GM23338 (cell line): Measurements from ENCODE around the gene BEND2. TPM values are rescaled to one million over a fixed set of nuclear protein-coding genes. Genes with fewer than 3 reads are reported as not detected.

Experiments
- ATAC-seq: fragments of 200-7000 bp; cut with Tn5 transposase; 3 replicates; pipeline ENCODE4 v1.9.1; 2020
- DNase-seq: peaks from one replicate; pipeline ENCODE4 v3.0.0-alpha.2; 2015; ENCODE audit warnings: low spot score
- H2AFZ ChIP-seq: fragments of 200-600 bp; sonication (generic); 2 replicates; pipeline ENCODE4 v1.8.0; 2016; ENCODE audit warnings: antibody characterized with exemption, mild to moderate bottlenecking, moderate library complexity
- H3F3A ChIP-seq: fragments of 200-600 bp; sonication (generic); replicated peaks from 2 replicates; pipeline ENCODE4 v1.8.0; 2017; ENCODE audit warnings: antibody characterized with exemption, mixed run types, low read depth
- H3K27ac ChIP-seq: fragments of 200-600 bp; sonication (generic); 2 replicates; pipeline ENCODE4 v1.6.1; 2016; ENCODE audit warnings: low read depth
- H3K27me3 ChIP-seq: fragments of 200-600 bp; sonication (generic); 2 replicates; pipeline ENCODE4 v1.8.0; 2016; ENCODE audit warnings: mild to moderate bottlenecking, mixed run types, moderate library complexity; ENCODE audit not compliant: insufficient read depth
- H3K36me3 ChIP-seq: fragments of 200-600 bp; sonication (generic); 2 replicates; pipeline ENCODE4 v1.8.0; 2016; ENCODE audit warnings: mild to moderate bottlenecking; ENCODE audit not compliant: insufficient read depth
- H3K4me1 ChIP-seq: fragments of 200-600 bp; sonication (generic); 2 replicates; pipeline ENCODE4 v1.8.0; 2016; ENCODE audit warnings: mild to moderate bottlenecking, moderate library complexity; ENCODE audit not compliant: insufficient read depth
- H3K4me2 ChIP-seq: fragments of 200-600 bp; sonication (generic); 2 replicates; pipeline ENCODE4 v1.7.1; 2017; ENCODE audit warnings: mixed run types
- H3K4me3 ChIP-seq: fragments of 200-600 bp; sonication (generic); 2 replicates; pipeline ENCODE4 v1.6.1; 2016; ENCODE audit warnings: mixed run types
- H3K79me2 ChIP-seq: fragments of 200-600 bp; sonication (generic); replicated peaks from 2 replicates; pipeline ENCODE4 v1.8.0; 2017; ENCODE audit warnings: mild to moderate bottlenecking; ENCODE audit not compliant: insufficient read depth
- H3K9me2 ChIP-seq: fragments of 200-600 bp; sonication (generic); 2 replicates; pipeline ENCODE4 v1.8.0; 2017; ENCODE audit not compliant: insufficient read depth
- H4K20me1 ChIP-seq: fragments of 200-600 bp; sonication (generic); replicated peaks from 2 replicates; pipeline ENCODE4 v1.8.0; 2017; ENCODE audit warnings: mild to moderate bottlenecking; ENCODE audit not compliant: insufficient read depth
- H3K27ac Mint-ChIP-seq: 2 replicates; pipeline ENCODE4 v1.8.0; 2020; ENCODE audit warnings: inconsistent platforms, mild to moderate bottlenecking, moderate library complexity, mixed read lengths
- H3K27me3 Mint-ChIP-seq: 3 replicates; pipeline ENCODE4 v1.8.0; 2022; ENCODE audit warnings: low read depth, mild to moderate bottlenecking, moderate library complexity, mixed read lengths, inconsistent platforms; ENCODE audit not compliant: insufficient read depth, poor library complexity
- H3K36me3 Mint-ChIP-seq: 3 replicates; pipeline ENCODE4 v1.8.0; 2021; ENCODE audit warnings: low read depth, mild to moderate bottlenecking, inconsistent platforms, moderate library complexity, mixed read lengths
- H3K4me1 Mint-ChIP-seq: 3 replicates; pipeline ENCODE4 v1.8.0; 2020; ENCODE audit warnings: mild to moderate bottlenecking, inconsistent platforms, mixed read lengths
- H3K4me3 Mint-ChIP-seq: 3 replicates; pipeline ENCODE4 v1.8.0; 2021; ENCODE audit warnings: moderate library complexity, mild to moderate bottlenecking, inconsistent platforms, mixed read lengths
- H3K9me3 Mint-ChIP-seq: 3 replicates; pipeline ENCODE4 v1.8.0; 2020; ENCODE audit warnings: moderate library complexity, mild to moderate bottlenecking, inconsistent platforms, mixed read lengths
- EZH2 ChIP-seq: fragments of 200-600 bp; sonication (generic); IDR thresholded peaks from one replicate; pipeline ENCODE4 v1.8.0; 2017; ENCODE audit warnings: antibody characterized with exemption, mild to moderate bottlenecking, low read depth; ENCODE audit not compliant: unreplicated experiment
- JUNB ChIP-seq: IDR thresholded peaks from one replicate; pipeline ENCODE4 v1.6.1; 2016; ENCODE audit warnings: antibody characterized with exemption; ENCODE audit not compliant: unreplicated experiment
- POLR2AphosphoS5 ChIP-seq: IDR thresholded peaks from 2 replicates; pipeline ENCODE4 v1.6.1; 2016; ENCODE audit warnings: antibody characterized with exemption, low read depth
- ZNF114 ChIP-seq: fragments of 250-450 bp; sonication (Bioruptor Pico); IDR thresholded peaks from 2 replicates; pipeline ENCODE4 v1.5.0; 2020; ENCODE audit warnings: mild to moderate bottlenecking, moderate library complexity
- ZNF331 ChIP-seq: fragments of 250-450 bp; sonication (Bioruptor Pico); IDR thresholded peaks from 2 replicates; pipeline ENCODE4 v1.5.0; 2020; ENCODE audit warnings: low read depth, mild to moderate bottlenecking, moderate library complexity
- polyA plus RNA-seq: library from polyadenylated mRNA; unstranded; fragments of >200 nt; fragmentation: Nextera tagmentation; extraction: Ambion mirVana; gene quantifications from 2 replicates; pipeline ENCODE4 v1.2.1, GENCODE V29; 2016
- total RNA-seq: library from RNA; depleted of rRNA; stranded (reverse); fragments of >200 nt; shearing (Covaris generic); gene quantifications from 2 replicates; pipeline ENCODE4 v1.2.3, GENCODE V29; 2014
- TF ChIP-seq, protein P1 (sequence below): IDR thresholded peaks from one replicate; pipeline ENCODE4 v1.6.1; 2018; ENCODE audit warnings: antibody characterized with exemption; ENCODE audit not compliant: unreplicated experiment
- TF ChIP-seq, protein P2 (sequence below): IDR thresholded peaks from 2 replicates; pipeline ENCODE4 v1.6.1; 2016; ENCODE audit warnings: antibody characterized with exemption
- TF ChIP-seq, protein P3 (sequence below): fragments of 250-450 bp; sonication (Bioruptor Pico); IDR thresholded peaks from 2 replicates; pipeline ENCODE4 v1.5.0; 2020; ENCODE audit warnings: mild to moderate bottlenecking, moderate library complexity

The BEND2 gene
- total and polyA plus RNA-seq, 2 experiments from 2014 or later, result not detected

DNA sequence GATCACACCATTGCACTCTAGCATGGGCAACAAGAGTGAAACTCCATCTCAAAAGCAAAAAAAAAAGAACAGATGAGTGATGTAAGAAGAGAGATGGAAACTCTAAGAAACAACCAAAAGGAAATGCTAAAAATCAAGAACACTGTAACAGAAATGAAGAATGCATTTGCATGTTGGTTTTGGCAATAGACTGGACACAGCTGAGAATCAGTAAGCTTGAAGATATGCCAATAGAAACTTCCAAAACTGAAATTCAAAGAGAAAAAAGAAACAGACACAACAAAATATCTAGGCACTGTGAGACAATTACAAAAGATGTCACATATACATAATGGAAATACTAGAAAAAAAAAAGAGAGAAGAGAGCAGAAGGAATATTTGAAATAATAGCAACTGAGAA is 93.7 kb downstream of the BEND2 start:
- no peaks in the 10 kb centered on the region for H3F3A ChIP-seq
- H3K36me3 ChIP-seq, result no peaks in the 10 kb centered on the region
- TF ChIP-seq ZNF114 (CRISPR knock-in tag), result no peak
- no peak for TF ChIP-seq ZNF331 (CRISPR knock-in tag)
- TF ChIP-seq EZH2, result no peak
- TF ChIP-seq POLR2AphosphoS5, result no peak
- TF ChIP-seq, protein P1, sequence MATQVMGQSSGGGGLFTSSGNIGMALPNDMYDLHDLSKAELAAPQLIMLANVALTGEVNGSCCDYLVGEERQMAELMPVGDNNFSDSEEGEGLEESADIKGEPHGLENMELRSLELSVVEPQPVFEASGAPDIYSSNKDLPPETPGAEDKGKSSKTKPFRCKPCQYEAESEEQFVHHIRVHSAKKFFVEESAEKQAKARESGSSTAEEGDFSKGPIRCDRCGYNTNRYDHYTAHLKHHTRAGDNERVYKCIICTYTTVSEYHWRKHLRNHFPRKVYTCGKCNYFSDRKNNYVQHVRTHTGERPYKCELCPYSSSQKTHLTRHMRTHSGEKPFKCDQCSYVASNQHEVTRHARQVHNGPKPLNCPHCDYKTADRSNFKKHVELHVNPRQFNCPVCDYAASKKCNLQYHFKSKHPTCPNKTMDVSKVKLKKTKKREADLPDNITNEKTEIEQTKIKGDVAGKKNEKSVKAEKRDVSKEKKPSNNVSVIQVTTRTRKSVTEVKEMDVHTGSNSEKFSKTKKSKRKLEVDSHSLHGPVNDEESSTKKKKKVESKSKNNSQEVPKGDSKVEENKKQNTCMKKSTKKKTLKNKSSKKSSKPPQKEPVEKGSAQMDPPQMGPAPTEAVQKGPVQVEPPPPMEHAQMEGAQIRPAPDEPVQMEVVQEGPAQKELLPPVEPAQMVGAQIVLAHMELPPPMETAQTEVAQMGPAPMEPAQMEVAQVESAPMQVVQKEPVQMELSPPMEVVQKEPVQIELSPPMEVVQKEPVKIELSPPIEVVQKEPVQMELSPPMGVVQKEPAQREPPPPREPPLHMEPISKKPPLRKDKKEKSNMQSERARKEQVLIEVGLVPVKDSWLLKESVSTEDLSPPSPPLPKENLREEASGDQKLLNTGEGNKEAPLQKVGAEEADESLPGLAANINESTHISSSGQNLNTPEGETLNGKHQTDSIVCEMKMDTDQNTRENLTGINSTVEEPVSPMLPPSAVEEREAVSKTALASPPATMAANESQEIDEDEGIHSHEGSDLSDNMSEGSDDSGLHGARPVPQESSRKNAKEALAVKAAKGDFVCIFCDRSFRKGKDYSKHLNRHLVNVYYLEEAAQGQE, result no peak
- TF ChIP-seq, protein P2, sequence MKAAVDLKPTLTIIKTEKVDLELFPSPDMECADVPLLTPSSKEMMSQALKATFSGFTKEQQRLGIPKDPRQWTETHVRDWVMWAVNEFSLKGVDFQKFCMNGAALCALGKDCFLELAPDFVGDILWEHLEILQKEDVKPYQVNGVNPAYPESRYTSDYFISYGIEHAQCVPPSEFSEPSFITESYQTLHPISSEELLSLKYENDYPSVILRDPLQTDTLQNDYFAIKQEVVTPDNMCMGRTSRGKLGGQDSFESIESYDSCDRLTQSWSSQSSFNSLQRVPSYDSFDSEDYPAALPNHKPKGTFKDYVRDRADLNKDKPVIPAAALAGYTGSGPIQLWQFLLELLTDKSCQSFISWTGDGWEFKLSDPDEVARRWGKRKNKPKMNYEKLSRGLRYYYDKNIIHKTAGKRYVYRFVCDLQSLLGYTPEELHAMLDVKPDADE, result no peak
- no peak for TF ChIP-seq JUNB
- TF ChIP-seq, protein P3, sequence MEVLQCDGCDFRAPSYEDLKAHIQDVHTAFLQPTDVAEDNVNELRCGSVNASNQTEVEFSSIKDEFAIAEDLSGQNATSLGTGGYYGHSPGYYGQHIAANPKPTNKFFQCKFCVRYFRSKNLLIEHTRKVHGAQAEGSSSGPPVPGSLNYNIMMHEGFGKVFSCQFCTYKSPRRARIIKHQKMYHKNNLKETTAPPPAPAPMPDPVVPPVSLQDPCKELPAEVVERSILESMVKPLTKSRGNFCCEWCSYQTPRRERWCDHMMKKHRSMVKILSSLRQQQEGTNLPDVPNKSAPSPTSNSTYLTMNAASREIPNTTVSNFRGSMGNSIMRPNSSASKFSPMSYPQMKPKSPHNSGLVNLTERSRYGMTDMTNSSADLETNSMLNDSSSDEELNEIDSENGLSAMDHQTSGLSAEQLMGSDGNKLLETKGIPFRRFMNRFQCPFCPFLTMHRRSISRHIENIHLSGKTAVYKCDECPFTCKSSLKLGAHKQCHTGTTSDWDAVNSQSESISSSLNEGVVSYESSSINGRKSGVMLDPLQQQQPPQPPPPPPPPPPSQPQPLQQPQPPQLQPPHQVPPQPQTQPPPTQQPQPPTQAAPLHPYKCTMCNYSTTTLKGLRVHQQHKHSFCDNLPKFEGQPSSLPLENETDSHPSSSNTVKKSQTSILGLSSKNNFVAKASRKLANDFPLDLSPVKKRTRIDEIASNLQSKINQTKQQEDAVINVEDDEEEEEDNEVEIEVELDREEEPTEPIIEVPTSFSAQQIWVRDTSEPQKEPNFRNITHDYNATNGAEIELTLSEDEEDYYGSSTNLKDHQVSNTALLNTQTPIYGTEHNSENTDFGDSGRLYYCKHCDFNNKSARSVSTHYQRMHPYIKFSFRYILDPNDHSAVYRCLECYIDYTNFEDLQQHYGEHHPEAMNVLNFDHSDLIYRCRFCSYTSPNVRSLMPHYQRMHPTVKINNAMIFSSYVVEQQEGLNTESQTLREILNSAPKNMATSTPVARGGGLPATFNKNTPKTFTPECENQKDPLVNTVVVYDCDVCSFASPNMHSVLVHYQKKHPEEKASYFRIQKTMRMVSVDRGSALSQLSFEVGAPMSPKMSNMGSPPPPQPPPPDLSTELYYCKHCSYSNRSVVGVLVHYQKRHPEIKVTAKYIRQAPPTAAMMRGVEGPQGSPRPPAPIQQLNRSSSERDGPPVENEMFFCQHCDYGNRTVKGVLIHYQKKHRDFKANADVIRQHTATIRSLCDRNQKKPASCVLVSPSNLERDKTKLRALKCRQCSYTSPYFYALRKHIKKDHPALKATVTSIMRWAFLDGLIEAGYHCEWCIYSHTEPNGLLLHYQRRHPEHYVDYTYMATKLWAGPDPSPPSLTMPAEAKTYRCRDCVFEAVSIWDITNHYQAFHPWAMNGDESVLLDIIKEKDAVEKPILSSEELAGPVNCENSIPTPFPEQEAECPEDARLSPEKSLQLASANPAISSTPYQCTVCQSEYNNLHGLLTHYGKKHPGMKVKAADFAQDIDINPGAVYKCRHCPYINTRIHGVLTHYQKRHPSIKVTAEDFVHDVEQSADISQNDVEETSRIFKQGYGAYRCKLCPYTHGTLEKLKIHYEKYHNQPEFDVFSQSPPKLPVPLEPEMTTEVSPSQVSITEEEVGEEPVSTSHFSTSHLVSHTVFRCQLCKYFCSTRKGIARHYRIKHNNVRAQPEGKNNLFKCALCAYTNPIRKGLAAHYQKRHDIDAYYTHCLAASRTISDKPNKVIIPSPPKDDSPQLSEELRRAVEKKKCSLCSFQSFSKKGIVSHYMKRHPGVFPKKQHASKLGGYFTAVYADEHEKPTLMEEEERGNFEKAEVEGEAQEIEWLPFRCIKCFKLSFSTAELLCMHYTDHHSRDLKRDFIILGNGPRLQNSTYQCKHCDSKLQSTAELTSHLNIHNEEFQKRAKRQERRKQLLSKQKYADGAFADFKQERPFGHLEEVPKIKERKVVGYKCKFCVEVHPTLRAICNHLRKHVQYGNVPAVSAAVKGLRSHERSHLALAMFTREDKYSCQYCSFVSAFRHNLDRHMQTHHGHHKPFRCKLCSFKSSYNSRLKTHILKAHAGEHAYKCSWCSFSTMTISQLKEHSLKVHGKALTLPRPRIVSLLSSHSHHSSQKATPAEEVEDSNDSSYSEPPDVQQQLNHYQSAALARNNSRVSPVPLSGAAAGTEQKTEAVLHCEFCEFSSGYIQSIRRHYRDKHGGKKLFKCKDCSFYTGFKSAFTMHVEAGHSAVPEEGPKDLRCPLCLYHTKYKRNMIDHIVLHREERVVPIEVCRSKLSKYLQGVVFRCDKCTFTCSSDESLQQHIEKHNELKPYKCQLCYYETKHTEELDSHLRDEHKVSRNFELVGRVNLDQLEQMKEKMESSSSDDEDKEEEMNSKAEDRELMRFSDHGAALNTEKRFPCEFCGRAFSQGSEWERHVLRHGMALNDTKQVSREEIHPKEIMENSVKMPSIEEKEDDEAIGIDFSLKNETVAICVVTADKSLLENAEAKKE (CRISPR knock-in tag), result no peak
- H3K9me3 Mint-ChIP-seq, result no peaks in the 10 kb centered on the region
- ATAC-seq (no peak), DNase-seq (no peak)
- peaks cover 5% of the 10 kb centered on the region for H3K27me3 Mint-ChIP-seq
- no peak overlapping the region for H2AFZ ChIP-seq
- H3K4me1 Mint-ChIP-seq, result peaks cover 3% of the 10 kb centered on the region; the same call in 1 of the 3 replicates
- no peak overlapping the region for H3K4me3 Mint-ChIP-seq
- H4K20me1 ChIP-seq, result no peaks in the 10 kb centered on the region
- no peak overlapping the region for H3K4me2 ChIP-seq
- H3K9me2 ChIP-seq, result no peaks in the 10 kb centered on the region
- no peaks in the 10 kb centered on the region for H3K36me3 Mint-ChIP-seq
- no peak overlapping the region for H3K27ac ChIP-seq
- H3K27ac Mint-ChIP-seq, result no peak overlapping the region
- no peak overlapping the region for H3K4me3 ChIP-seq
- H3K4me1 ChIP-seq, result no peaks in the 10 kb centered on the region
- no peaks in the 10 kb centered on the region for H3K27me3 ChIP-seq
- no peaks in the 10 kb centered on the region for H3K79me2 ChIP-seq
